ENCODE measurements around the gene CHST15.

DNA sequence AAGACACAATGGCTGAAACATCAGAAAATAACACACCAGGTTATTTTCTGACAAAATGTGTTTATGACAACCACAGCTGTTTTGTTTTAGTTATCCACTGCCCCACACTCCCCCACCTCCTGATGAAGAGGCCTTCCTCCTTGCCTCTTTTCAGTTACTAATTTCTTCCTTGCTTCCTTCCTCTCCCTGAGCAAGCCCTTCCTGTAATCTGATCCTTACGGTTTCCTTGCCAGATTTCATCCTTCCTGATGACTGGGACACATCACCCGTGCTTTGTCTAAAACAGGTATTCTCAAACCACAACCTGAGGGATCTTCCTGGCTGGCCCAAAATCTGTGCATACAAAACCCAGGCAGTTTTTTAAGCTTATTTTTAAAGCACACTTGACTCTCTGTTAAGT, 39.4 kb downstream of the CHST15 start:
- TF ChIP-seq POLR2A (IDR thresholded peaks at IDR 0.05; ENCODE audit: insufficient read depth in 1 of 2, low read depth in 2 of 2, low read length in 2 of 2) = no peak
- no peak for TF ChIP-seq ZNF354B (CRISPR knock-in tag; IDR thresholded peaks at IDR 0.05)

All from HepG2 (cell line).